IMR-90 (cell line): ENCODE measurements around the gene TIGD1. TPM values are rescaled to one million over a fixed set of nuclear protein-coding genes. Genes with fewer than 3 reads are reported as not detected.

ENCODE experiments used
- ATAC-seq: fragments of 200-7000 bp; cut with Tn5 transposase; 2 replicates; pipeline ENCODE4 v1.9.1; 2020; ENCODE audit warnings: low read depth, mild to moderate bottlenecking, moderate library complexity
- BruUV-seq: library from RNA; stranded (reverse); fragments of 400-500 nt; replicated peaks from 2 replicates; lab custom pipeline; 2021; lab: Mats Ljungman, UMichigan
- CTCF ChIA-PET: fragments of 300-600 bp; formaldehyde crosslinking; extraction: SDS; loops from one replicate; lab custom pipeline; 2021; ENCODE audit warnings: antibody characterized with exemption; lab: Yijun Ruan, JAX
- POLR2A ChIA-PET: fragments of 300-600 bp; sonication (Branson Sonifier 250); formaldehyde crosslinking; loops from one replicate; lab custom pipeline; 2022; ENCODE audit warnings: antibody characterized with exemption; ENCODE audit not compliant: unreplicated experiment; lab: Charles Lee
- DNase-seq: peaks from one replicate; pipeline ENCODE4 v3.0.0; 2013
- H2AFZ ChIP-seq: replicated peaks from 2 replicates; pipeline ENCODE3; 2013; ENCODE audit warnings: low read length, mild to moderate bottlenecking; ENCODE audit not compliant: poor library complexity
- H2AK5ac ChIP-seq: 2 replicates; pipeline ENCODE4 v1.6.1; 2013; ENCODE audit warnings: low read depth, low read length, inconsistent platforms
- H2AK9ac ChIP-seq: replicated peaks from 2 replicates; pipeline ENCODE3; 2013; ENCODE audit warnings: mild to moderate bottlenecking, low read depth, low read length, moderate library complexity; ENCODE audit not compliant: poor library complexity
- H2BK120ac ChIP-seq: 2 replicates; pipeline ENCODE4 v1.6.1; 2013; ENCODE audit warnings: low read depth, low read length, inconsistent platforms
- H2BK15ac ChIP-seq: 3 replicates; pipeline ENCODE4 v1.6.1; 2013; ENCODE audit warnings: low read depth, low read length, inconsistent platforms
- H2BK20ac ChIP-seq: 2 replicates; pipeline ENCODE4 v1.6.1; 2013; ENCODE audit warnings: low read depth, mild to moderate bottlenecking, inconsistent platforms, low read length, moderate library complexity
- H2BK5ac ChIP-seq: 2 replicates; pipeline ENCODE4 v1.6.1; 2013; ENCODE audit warnings: mild to moderate bottlenecking, low read depth, low read length, inconsistent platforms; ENCODE audit not compliant: poor library complexity, severe bottlenecking
- H3K14ac ChIP-seq: replicated peaks from 2 replicates; pipeline ENCODE4 v1.6.1; 2013; ENCODE audit warnings: low read depth, low read length, inconsistent platforms
- H3K18ac ChIP-seq: 2 replicates; pipeline ENCODE4 v1.6.1; 2013; ENCODE audit warnings: low read depth, low read length, control low read depth
- H3K23ac ChIP-seq: 2 replicates; pipeline ENCODE4 v1.6.1; 2013; ENCODE audit warnings: low read depth, low read length, inconsistent platforms
- H3K27ac ChIP-seq: 2 replicates; pipeline ENCODE4 v1.5.1; 2013; ENCODE audit warnings: mild to moderate bottlenecking, control low read depth, low read length; ENCODE audit not compliant: insufficient read depth
- H3K27me3 ChIP-seq: 2 replicates; pipeline ENCODE4 v1.6.1; 2013; ENCODE audit warnings: low read length; ENCODE audit not compliant: control insufficient read depth, insufficient read depth
- H3K36me3 ChIP-seq: 2 replicates; pipeline ENCODE4 v1.6.1; 2013; ENCODE audit warnings: low read length, mixed read lengths; ENCODE audit not compliant: control insufficient read depth, insufficient read depth
- H3K4ac ChIP-seq: 2 replicates; pipeline ENCODE4 v1.6.1; 2013; ENCODE audit warnings: low read depth, low read length, inconsistent platforms
- H3K4me1 ChIP-seq: 2 replicates; pipeline ENCODE4 v1.6.1; 2013; ENCODE audit warnings: low read length, mixed read lengths; ENCODE audit not compliant: control insufficient read depth, insufficient read depth
- H3K4me2 ChIP-seq: 2 replicates; pipeline ENCODE4 v1.6.1; 2013; ENCODE audit warnings: low read depth, mild to moderate bottlenecking, control low read depth, low read length, moderate library complexity
- H3K4me3 ChIP-seq: 2 replicates; pipeline ENCODE4 v1.5.1; 2013; ENCODE audit warnings: low read depth, mild to moderate bottlenecking, control low read depth, low read length, moderate library complexity; ENCODE audit not compliant: insufficient read depth
- H3K56ac ChIP-seq: 2 replicates; pipeline ENCODE4 v1.6.1; 2013; ENCODE audit warnings: low read length, inconsistent platforms; ENCODE audit not compliant: insufficient read depth; ENCODE audit errors: extremely low read depth
- H3K79me1 ChIP-seq, 2 experiments: 2 replicates each; pipeline ENCODE4 v1.6.1; 2013; ENCODE audit warnings: low read length in 2 of 2, inconsistent platforms in 1 of 2, low read depth in 1 of 2
- H3K9ac ChIP-seq: 2 replicates; pipeline ENCODE4 v1.6.1; 2013; ENCODE audit warnings: low read depth, low read length, control low read depth
- H3K9me1 ChIP-seq: 2 replicates; pipeline ENCODE4 v1.6.1; 2013; ENCODE audit warnings: low read length, inconsistent platforms; ENCODE audit not compliant: insufficient read depth
- H3K9me3 ChIP-seq: 2 replicates; pipeline ENCODE4 v1.6.1; 2013; ENCODE audit warnings: low read length; ENCODE audit not compliant: control insufficient read depth, insufficient read depth
- H4K20me1 ChIP-seq: 2 replicates; pipeline ENCODE4 v1.6.1; 2013; ENCODE audit warnings: low read length, inconsistent platforms; ENCODE audit not compliant: insufficient read depth
- H4K5ac ChIP-seq: 2 replicates; pipeline ENCODE4 v1.6.1; 2013; ENCODE audit warnings: mild to moderate bottlenecking, low read depth, low read length, control low read depth
- H4K8ac ChIP-seq, 2 experiments: 2 replicates each; pipeline ENCODE4 v1.6.1; 2013; ENCODE audit warnings: low read depth in 2 of 2, low read length in 2 of 2, control low read depth in 1 of 2, inconsistent platforms in 1 of 2
- H4K91ac ChIP-seq: 2 replicates; pipeline ENCODE4 v1.6.1; 2013; ENCODE audit warnings: low read depth, low read length, inconsistent platforms; ENCODE audit not compliant: insufficient read depth
- BHLHE40 ChIP-seq: fragments of 150-350 bp; IDR thresholded peaks from 2 replicates; pipeline ENCODE4 v1.6.1; 2016; ENCODE audit warnings: mild to moderate bottlenecking, low read depth, low read length
- CEBPB ChIP-seq: IDR thresholded peaks from 2 replicates; pipeline ENCODE4 v1.6.1; 2012; ENCODE audit warnings: low read depth, low read length, improper control_type of control experiment
- CHD1 ChIP-seq: IDR thresholded peaks from 2 replicates; pipeline ENCODE4 v1.6.1; 2012; ENCODE audit warnings: low read depth, low read length, improper control_type of control experiment
- FOS ChIP-seq: fragments of 150-350 bp; IDR thresholded peaks from 2 replicates; pipeline ENCODE4 v1.6.1; 2016; ENCODE audit warnings: low read depth, low read length
- MAZ ChIP-seq: IDR thresholded peaks from 2 replicates; pipeline ENCODE4 v1.6.1; 2012; ENCODE audit warnings: low read depth, mild to moderate bottlenecking, low read length, improper control_type of control experiment, moderate library complexity, borderline replicate concordance
- MXI1 ChIP-seq: IDR thresholded peaks from 2 replicates; pipeline ENCODE4 v1.6.1; 2012; ENCODE audit warnings: low read depth, mild to moderate bottlenecking, low read length, moderate library complexity, borderline replicate concordance
- NFE2L2 ChIP-seq: fragments of 150-350 bp; IDR thresholded peaks from 2 replicates; pipeline ENCODE4 v1.6.1; 2016; ENCODE audit warnings: low read depth, mild to moderate bottlenecking, low read length
- POLR2A ChIP-seq: IDR thresholded peaks from 2 replicates; pipeline ENCODE4 v1.6.1; 2012; ENCODE audit warnings: mild to moderate bottlenecking, low read depth, low read length
- RCOR1 ChIP-seq: IDR thresholded peaks from 2 replicates; pipeline ENCODE4 v1.6.1; 2012; ENCODE audit warnings: mild to moderate bottlenecking, low read length, improper control_type of control experiment; ENCODE audit not compliant: insufficient replicate concordance
- RFX5 ChIP-seq: IDR thresholded peaks from 2 replicates; pipeline ENCODE4 v1.8.0; 2012; ENCODE audit warnings: low read depth, mild to moderate bottlenecking, low read length, moderate library complexity
- SMC3 ChIP-seq: fragments of 150-350 bp; IDR thresholded peaks from 2 replicates; pipeline ENCODE4 v1.6.1; 2016; ENCODE audit warnings: low read depth, mild to moderate bottlenecking, antibody characterized with exemption, low read length, moderate library complexity
- WGBS, 2 experiments: methylation state at CpG; one replicate each; pipeline versions ENCODE4 v1.1.5 to v1.1.7; 2013; ENCODE audit warnings: missing lambda C conversion rate in 2 of 2; ENCODE audit not compliant: insufficient read length in 1 of 2; ENCODE audit errors: extremely low coverage in 2 of 2; 5-methylcytosine and 5-hydroxymethylcytosine counted together
- dilution Hi-C: fragments of 300-500 bp; cut with HindIII; formaldehyde crosslinking; loops from one replicate; pipeline ENCODE4 v1.14.3; 2018; ENCODE audit warnings: low sequenced_read_pairs; ENCODE audit not compliant: unreplicated experiment
- in situ Hi-C: fragments of 300-500 bp; cut with MboI; formaldehyde crosslinking; loops from 3 replicates; pipeline ENCODE4 v1.14.3; 2019; ENCODE audit warnings: low sequenced_read_pairs, inconsistent platforms, mixed read lengths
- intact Hi-C: fragments of 100-400 bp; cut with micrococcal nuclease; formaldehyde crosslinking; loops from 2 replicates; pipeline ENCODE4 v1.10.0; 2022
- polyA plus RNA-seq, 3 experiments: library from polyadenylated mRNA; depleted of rRNA; stranded (reverse); fragments of >200 nt; gene quantifications; 2 replicates each; pipeline ENCODE4 v1.2.3, GENCODE V29; 2012; ENCODE audit warnings: low replicate concordance in 1 of 3
- total RNA-seq: library from RNA; depleted of rRNA; stranded (reverse); fragments of >200 nt; gene quantifications from 2 replicates; pipeline ENCODE4 v1.2.3, GENCODE V29; 2012
- TF ChIP-seq, protein P1 (sequence below): conservative IDR thresholded peaks from 2 replicates; pipeline ENCODE4 v1.5.1; 2012; ENCODE audit warnings: mild to moderate bottlenecking, low read depth, low read length, improper control_type of control experiment

TIGD1 gene
- total and polyA plus RNA-seq, 2 of the 4 experiments (the other 2 are of a cell fraction): 2.7 to 2.9 TPM

GRCh38 chr2:232515639-232516038 lies 34.7 kb downstream of the TIGD1 start:
- dilution Hi-C loops: no loop called here
- no peak overlapping the region for H3K14ac ChIP-seq
- ChIA-PET POLR2A (no interaction called here), CTCF (no interaction called here)
- H3K56ac ChIP-seq: no peak overlapping the region
- no peak overlapping the region for H2AK5ac ChIP-seq
- no peaks in the 10 kb centered on the region for H3K9me1 ChIP-seq
- no peak overlapping the region for H4K91ac ChIP-seq
- H2BK120ac ChIP-seq: no peak overlapping the region
- H3K79me1 ChIP-seq: no peaks in the 10 kb centered on the region
- H3K4ac ChIP-seq: no peak overlapping the region
- in situ Hi-C loops: no loop called here
- H4K5ac ChIP-seq: no peak overlapping the region
- TF ChIP-seq SMC3 (no peak), RCOR1 (no peak), RFX5 (no peak), MAZ (no peak), CHD1 (no peak), CEBPB (no peak), POLR2A (no peak), FOS (no peak), MXI1 (no peak), BHLHE40 (no peak), NFE2L2 (no peak)
- TF ChIP-seq, protein P1, sequence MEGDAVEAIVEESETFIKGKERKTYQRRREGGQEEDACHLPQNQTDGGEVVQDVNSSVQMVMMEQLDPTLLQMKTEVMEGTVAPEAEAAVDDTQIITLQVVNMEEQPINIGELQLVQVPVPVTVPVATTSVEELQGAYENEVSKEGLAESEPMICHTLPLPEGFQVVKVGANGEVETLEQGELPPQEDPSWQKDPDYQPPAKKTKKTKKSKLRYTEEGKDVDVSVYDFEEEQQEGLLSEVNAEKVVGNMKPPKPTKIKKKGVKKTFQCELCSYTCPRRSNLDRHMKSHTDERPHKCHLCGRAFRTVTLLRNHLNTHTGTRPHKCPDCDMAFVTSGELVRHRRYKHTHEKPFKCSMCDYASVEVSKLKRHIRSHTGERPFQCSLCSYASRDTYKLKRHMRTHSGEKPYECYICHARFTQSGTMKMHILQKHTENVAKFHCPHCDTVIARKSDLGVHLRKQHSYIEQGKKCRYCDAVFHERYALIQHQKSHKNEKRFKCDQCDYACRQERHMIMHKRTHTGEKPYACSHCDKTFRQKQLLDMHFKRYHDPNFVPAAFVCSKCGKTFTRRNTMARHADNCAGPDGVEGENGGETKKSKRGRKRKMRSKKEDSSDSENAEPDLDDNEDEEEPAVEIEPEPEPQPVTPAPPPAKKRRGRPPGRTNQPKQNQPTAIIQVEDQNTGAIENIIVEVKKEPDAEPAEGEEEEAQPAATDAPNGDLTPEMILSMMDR: no peak
- no peak overlapping the region for H3K4me2 ChIP-seq
- H3K23ac ChIP-seq: no peak overlapping the region
- H4K8ac ChIP-seq: no peak overlapping the region
- DNase-seq (no peak), ATAC-seq (no peak)
- H2BK15ac ChIP-seq: no peak overlapping the region
- BruUV-seq: no TSS peak
- no peak overlapping the region for H2AFZ ChIP-seq
- no peaks in the 10 kb centered on the region for H3K36me3 ChIP-seq
- H3K4me3 ChIP-seq: no peak overlapping the region
- H3K27ac ChIP-seq: no peak overlapping the region
- no peaks in the 10 kb centered on the region for H3K9me3 ChIP-seq
- H4K20me1 ChIP-seq: no peaks in the 10 kb centered on the region
- H2BK5ac ChIP-seq: no peak overlapping the region
- no peak overlapping the region for H3K18ac ChIP-seq
- H2BK20ac ChIP-seq: no peak overlapping the region
- no peak overlapping the region for H3K9ac ChIP-seq
- H3K27me3 ChIP-seq: peaks cover 56% of the 10 kb centered on the region
- no peaks in the 10 kb centered on the region for H3K4me1 ChIP-seq
- no peak overlapping the region for H2AK9ac ChIP-seq
- 67% methylated on average over 3 of the region's 7 CpGs; no CpG with 5 or more reads in 1 of the 2 experiments for WGBS, 2 experiments
- intact Hi-C loops: no loop called here
